ENCODE data around the gene MOK.

The MOK gene

DNA sequence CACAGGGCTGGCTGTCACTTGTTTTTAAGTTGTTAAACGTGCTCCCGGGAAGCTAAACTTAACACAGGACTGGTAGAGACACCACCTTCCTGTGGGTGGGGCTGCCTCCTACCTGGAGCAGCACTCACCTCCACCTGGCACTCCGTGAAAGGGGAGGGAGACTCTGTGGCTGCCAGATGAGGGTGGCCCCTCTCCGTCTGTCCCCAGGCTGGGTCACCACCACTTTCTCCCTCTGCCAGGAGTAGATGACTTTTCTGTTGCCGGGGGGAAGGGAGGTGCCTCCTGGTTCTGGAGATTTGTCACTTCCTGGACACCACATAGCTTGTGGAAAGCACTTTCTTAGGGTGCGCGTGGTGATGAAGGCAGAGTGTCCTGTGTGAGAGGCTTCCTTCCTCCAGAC is 83.9 kb downstream of the MOK start:
- DNase-seq: no peak

DNA sequence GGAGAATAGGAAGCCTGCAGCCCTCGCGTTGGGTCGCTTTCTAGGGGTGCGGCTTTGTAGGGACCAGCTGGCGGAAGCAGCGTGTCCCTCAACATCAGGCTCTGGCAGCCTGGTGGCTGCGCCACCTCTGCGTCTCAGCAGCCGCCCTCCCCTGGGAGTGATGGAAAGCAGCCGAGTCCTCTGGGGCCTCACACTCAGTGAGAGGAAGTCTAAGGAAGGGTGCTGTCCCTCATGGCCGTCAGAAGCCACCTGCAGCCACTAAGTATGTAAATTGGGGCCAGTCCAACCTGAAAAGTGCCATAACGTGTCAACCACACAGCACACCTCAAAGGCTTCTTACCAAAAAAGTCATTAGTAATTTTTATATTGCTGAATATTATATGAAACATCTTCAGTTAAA is 84.9 kb downstream of the MOK start:
- no peak for DNase-seq

DNA sequence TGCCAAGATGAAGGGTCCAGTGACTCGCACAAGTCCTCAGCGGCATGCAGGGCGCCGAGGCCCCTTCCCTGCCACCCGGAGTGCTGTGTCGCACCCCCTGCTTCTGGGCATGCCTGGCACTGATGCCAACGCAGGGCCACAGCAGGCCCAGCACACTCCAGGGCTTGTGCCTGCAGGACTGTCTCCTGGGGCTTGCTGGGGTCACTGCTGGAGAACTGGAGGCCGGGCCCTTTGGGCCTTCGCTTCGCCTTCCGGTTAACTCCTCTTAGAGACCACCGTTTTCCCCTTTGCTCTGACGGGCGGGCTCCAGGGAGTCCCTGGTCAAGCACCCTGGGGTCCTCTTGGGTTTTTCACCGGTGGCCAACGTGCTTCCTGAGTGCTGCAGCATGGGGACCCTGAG is 85.6 kb downstream of the MOK start:
- DNase-seq: no peak

DNA sequence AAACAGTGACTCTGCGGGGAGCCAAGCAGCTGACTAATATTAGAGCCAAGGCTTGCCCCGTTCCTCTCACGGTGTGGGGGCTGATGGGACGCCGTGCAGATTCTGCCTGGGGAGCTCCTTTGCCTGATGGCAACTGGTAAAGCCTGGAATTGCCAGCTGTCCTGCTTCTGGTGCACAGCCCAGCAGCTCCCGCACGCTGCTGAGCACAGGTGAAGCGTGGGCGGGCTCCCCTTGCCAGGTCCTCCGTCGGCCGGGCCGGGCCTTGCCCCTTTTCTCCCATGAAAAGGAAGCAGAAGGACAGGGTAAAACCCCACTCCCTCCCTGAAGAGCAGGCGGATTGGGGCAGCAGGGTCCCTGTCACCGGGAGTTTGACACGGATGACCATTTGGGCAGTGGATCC is 86.3 kb downstream of the MOK start:
- no peak for DNase-seq

DNA sequence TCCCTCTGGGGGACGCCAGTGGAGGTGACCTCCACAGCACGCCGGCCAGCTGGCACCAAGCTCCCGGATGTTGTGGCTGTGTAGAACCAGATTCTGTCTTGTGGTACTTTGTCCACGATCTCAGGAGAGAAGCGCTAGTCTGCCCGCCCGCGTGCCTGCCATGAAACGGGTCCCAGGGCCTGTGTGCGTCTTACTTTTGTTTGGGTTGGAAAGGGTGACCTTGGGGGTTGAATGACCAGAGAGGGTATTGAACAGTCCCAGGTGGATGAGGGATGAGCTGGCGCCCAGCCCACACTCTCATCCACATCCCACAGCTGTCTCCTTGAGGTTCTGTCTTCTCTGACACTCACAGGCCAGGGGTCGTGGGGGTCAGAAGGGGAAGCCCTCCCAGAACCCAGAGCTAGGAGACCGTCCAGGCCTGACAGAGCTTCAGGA is 87.0 kb downstream of the MOK start:
- no peak for DNase-seq

DNA sequence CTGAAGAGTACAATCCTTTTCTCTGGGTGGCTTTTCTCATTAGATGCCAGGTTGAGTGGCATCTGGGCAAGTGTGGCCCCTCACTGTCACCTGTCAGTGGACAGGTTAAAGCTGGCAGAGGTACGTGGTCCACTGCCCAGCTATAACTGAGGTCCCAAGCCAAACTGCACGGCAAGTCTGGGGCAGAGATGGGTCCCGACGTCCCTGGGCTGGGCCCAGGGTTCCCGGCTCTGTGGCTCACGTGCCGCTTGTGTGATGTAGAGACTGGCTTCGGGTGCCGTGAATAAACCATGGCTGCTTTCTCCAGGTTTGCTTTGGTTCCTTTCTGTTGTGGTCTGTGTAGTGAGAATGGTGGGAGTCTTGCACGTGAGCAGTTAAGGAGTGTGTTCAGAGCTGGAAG is 87.6 kb downstream of the MOK start:
- no peak for DNase-seq

DNA sequence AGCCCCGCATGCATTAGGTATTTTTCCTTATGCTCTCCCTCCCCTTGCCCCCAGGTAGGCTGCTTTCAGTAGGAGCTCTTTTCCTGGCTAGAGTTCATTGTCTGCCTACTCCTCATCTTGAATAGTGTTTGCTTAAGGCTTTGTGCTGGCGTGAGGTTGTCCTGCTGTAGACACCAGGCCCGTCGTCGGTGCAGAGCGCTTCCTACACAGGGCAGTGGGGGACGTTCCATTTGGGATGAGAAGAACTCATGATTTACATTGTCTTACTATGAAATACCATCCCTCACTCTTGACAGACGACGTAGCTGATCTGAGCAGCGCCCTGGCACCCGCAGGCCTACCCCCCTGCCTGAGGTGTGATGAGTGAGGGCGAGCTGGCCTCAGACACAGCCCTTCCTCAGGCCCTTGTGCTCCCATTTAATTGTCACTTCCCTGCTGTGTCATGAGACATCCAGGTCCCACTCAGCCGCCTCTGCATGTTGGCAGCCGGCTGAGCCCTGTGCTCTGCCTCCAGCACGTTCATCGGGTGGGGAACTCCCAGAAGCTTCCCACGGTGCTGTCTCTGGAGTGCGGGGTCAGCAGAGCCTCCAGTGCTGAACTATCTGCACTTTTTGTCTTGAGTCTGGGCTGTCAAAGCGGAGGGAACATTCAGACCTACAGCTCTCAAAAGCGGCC is 89.3 kb downstream of the MOK start:
- DNase-seq: no peak

DNA sequence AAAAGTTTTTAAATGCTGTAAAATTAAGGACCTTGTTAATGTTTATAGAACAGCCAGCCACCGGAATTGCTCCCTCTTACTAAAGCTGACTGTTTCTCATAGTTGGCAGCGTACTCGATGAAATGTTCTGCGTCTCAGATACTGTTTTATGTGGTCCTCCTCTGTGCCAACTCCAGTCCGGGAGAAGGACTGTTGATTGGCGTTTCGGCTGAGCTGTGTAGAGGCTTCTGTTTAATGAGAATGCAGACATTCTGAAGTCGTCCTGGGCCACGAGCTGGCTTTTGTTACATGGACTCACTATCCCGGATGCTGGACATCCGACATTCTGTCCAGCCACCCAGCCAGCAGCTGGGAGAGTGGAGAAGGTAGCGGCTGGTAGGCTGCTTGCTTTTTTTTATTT is 89.9 kb downstream of the MOK start:
- no peak for DNase-seq

DNA sequence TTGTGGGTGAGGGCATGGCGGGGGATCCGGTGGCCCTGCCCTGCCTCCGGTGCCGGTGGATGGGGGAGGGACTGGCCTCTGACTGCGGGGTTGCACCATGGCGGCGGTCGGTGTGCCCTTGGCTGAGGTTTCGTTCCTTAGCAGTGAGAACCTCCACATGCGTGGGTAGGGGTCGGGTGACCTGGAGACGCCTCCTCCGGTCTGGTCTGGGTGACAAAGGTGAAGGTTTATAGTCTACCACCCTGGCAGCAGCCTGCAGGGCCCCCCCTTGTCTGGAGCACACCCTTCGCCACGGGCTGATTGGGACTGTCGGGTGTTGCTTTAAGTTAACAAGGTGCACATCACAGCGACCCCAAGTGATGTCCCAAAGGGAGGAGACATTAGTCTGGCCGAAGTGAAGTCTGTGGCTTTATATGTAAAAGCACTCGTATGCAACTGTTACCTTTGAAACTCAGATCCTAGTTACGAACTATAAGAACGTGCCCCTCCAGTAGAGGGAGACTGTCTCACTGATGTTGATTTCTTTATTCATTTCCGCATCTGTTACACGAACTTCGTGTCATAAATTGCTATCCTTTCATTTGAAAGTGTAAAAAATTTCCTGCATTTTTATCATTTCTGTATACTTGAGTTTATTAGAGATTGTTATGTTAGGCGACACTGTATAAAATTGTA is 90.8 kb downstream of the MOK start:
- no peak for DNase-seq

DNA sequence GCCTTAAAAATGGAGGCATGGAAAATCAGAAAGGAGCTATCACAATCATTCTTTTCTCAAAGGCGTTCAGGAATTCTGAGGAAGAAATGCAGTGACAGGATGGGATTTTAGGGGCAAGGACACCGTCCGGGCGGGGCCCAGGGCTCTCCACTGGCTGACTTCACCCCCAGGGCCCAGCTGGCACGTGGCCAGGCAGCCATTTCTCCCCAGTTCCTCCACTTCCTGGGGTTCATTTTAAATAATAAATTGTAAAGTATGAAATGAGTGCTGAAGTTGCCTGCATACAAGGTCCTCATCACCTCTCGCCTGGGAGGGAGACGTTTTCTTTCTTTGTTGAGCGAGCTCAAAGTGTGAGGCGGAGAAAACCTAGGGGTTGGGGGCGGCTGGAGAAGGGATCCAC is 91.5 kb downstream of the MOK start:
- DNase-seq: no peak

DNA sequence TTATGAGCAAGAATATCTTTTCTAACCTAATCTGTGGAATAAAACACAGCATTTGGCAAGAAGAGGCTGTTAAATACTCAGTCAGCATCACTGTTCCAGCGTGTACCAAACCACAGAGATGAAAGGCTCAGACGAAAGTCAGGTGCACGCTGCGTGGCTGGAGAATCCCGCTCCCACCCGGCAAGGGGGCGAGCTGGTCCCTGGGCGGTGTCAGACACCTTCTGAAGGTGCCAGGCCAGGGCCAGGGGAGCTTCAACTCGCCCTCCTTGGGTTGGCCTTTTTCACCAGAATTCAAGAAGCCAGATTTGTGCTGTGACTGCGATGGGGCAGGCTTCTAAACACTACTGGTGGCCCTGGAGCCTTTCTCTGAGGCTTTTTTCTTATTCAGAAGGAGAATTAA is 92.1 kb downstream of the MOK start:
- no peak for DNase-seq

DNA sequence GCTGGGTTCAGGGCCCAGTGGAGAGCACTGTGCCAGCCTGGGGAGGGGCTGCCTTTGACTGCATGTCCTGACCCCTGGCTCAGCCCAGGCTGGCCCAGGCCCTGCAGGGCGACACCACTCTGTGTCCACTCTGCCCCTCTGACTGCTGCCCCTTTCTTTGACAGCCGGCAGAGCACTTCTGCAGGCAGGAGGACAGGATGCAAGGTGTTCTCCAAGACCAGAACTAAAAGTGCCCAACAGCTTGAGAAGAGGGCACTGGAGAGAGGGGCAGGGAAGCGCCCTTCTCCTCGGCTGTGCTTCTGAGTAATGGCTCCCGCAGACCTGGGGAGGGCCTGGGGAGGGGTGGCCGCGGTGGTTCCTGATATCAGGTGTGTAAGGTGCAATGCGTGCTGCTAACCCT is 92.6 kb downstream of the MOK start:
- no peak for DNase-seq

DNA sequence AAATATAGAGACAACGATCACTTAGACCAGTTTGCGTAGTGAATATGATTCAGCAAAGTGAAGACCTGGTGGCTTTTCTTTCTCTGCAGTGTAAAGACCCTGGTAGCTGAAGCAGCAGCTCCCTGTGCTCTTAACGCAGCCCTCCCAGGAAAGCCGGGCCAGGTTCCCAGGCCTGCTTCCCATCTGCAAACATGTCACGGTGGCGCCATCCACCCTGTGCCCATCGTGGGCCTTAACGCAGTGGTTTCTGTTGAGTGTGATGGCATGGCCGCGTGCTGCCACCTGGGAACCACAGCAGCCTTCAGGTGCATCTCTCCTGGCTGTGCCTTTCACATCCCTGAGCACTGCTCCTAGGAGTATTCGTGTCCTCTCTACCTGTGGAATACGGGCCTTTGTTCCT is 93.7 kb downstream of the MOK start:
- no peak for DNase-seq

DNA sequence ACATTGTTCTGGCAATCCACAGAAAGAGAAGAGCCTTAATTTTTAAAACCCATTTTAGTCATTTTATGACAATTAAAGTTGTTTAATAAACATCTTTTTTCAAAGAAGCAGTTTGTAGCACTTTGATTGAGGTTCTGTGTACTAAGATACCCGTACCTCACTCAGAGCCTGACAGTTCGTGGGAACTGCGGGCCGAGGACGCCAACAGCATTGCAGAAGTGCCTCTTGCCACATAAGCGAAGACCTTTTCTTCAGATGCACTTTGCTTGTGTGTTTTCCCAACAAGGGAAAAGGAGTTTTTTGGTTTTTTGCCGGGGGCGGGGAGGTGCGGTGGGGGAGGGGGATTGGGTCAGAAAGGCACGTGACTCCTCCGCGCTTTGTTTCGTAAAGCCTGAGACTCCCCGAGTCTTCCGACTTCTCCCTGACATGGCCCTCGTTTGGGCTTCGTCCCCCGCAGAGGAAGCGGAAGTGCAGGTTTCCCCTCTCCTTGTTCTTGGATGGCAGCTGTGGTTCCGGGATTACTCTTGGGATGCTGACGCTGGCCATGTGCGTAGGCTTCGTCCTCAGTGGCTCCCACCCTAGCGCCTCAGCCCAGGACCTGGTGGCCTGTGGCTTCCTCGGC is 94.4 kb downstream of the MOK start:
- DNase-seq: no peak

DNA sequence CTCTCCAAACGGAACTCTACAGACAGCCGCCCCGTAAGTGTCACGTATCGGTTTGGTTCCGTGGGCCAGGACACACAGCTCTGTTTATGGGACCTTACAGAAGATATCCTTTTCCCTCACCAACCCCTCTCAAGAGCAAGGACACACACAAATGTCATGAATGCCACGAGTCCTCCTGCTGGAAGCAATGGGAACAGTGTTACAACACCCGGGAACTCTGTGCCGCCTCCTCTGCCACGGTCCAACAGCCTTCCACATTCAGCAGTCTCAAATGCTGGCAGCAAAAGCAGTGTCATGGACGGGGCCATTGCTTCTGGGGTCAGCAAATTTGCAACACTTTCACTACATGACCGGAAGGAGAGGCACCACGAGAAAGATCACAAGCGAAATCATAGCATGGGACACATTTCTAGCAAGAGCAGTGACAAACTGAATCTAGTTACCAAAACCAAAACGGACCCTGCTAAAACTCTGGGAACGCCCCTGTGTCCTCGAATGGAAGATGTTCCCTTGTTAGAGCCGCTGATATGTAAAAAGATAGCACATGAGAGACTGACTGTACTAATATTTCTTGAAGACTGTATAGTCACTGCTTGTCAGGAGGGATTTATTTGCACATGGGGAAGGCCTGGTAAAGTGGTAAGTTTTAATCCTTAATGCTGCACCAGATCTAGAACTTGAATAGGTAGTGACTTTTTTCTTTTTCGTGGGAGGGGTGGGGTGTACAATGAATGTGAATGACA is 95.6 kb downstream of the MOK start:
- no peak for DNase-seq

DNA sequence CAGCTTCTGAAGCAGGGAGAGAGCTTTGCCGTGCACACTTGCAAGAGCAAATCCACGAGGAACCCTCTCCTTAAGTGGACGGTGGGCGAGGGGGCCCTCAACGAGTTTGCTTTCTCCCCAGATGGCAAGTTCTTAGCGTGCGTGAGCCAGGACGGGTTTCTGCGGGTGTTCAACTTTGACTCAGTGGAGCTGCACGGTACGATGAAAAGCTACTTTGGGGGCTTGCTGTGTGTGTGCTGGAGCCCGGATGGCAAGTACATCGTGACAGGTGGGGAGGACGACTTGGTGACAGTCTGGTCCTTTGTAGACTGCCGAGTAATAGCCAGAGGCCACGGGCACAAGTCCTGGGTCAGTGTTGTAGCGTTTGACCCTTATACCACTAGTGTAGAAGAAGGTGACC is 96.2 kb downstream of the MOK start:
- DNase-seq: no peak

DNA sequence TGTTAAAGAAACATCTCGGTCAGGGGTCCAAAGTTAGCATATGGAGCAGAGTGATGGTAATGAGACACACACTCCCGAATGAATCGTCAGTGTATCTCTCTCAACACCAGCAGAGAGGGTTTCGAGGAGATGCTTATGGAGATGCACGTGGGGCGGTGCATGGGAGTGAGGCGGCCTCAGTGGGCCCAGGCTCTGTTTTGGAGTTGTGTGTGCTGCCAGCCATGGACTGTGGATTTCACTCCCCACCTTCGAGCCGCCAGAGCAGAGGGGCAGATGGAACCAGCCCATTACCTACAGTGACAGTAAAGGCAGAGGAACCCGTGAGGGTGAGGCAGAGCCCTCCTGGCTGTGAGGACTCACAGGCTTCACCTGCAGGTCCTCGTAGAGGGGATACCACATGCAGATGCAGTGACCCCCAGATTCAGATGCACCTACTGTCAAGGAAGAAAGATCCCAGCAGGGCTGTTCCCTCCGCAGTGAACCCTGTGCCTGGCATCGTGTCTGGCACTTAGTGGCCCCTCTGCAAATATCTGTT is 97.1 kb downstream of the MOK start:
- DNase-seq: no peak

DNA sequence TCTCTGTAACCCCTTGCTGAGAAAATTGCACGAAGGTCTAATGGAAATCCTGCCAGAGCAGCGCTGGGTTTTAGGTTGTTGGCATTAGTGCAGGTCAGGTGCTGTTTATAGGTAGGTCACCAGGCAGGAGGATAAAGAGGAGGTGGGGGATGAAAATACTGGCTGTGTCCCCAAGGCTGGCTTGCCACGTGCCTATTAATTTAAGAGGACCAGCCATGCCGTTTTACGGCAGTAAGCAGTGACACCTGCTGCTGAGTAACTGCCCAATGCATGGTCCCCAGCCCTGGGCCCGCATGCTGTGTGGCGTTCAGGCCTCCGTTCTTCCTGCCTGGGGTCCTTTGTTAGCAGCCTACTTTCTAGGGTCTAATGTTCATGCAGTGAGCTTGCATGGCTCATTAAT is 98.0 kb downstream of the MOK start:
- no peak for DNase-seq

DNA sequence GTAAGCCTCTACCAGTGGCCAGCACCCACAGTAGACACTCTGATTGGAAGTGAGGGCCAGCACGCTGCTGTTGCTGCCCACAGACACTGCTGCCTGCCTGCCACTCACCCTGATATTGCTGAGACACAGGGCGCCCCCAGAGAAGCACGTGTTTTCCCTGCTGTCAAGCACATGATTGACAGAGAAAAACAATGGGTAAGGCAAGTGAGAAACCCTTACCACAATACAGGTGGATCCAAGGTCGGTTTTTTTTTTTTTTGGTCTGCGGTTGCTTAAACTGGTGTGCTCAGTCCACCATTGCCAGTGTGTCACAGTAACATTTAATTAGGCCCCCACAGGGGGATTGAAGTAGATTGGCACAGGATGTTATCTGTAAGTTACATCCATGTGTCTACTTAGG is 99.4 kb downstream of the MOK start:
- no peak for DNase-seq

DNA sequence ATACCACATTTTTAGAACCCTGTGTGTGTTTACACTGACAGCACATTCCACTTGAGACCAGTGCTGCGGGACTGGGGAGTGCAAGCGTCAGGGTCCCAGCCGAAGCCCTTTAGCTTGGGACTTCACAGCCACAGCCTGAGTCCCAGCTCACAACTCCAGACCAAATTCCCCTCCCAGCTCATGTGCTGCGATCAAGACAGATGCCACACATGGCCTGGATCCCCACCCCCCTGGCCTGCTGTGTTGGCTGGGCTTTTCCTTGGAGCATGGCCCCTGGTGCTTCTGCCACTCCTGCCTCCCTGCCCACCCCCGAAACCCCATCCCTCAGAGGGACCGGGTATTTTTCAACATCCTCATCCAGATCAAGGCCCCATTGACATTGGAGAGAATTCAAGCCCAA is 101.6 kb downstream of the MOK start:
- no peak for DNase-seq

DNA sequence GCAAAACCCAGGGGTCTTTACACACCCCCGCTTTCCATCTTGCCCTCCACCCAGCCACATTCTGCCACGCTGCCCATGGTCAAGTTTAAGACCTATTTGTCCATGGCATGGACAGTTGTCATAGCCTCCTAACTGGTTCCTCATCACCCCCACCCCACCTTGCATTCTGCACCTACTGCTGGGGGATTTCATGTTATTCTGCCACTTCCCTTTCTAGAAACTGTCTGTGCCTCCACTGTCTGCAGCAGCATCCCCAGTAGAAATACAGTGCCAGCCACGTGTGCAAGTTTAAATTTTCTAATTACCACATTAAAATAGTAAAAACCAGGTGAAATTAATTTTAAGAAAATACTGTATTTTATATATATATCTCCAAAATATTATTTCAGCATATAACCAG is 102.0 kb downstream of the MOK start:
- DNase-seq: no peak

DNA sequence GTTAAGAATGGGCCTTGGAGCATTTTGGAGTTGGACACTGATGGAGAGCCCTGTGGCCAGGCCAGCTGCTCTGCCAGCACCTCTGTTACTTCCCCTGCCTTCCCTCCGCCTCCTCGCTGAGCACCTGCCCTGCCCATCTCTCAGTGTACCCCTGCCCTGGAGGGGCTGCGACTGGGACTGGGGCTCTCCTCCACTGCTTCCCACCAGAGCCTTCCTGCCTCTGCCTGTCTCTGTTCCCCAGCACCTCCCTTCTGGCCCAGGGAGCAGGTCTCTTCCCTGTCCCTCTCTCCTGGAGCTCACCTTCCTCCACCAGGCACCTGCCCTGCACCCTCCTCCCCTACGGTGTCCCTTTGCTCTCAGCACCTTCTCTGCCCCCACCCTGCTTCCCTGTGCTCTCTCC is 103.2 kb downstream of the MOK start:
- DNase-seq: no peak

DNA sequence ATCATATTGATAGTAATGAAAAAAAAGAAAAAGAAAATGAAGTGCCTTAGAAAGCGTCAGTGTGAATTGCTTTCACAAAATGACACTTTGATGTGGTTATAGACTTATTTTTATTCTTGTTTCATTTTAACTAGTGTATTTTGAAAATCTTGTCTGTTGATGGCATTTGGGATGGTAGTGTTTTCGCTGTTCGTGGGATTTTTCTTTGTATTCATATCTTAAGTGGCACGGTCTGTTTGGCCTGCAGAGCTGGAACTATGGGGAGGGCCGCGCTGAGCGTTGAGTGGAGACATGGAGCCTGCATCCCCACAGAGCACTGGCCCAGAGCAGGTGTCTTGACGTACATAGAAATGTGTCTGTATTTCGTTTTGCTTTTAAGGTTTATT is 103.6 kb downstream of the MOK start:
- DNase-seq: no peak

Measured in stimulated activated CD4-positive, alpha-beta T cell treated with anti-CD3 and anti-CD28 coated beads, Interleukin-4, amount 100 ng/mL, for 1 hour (primary cell).